Spleen (tissue), 11 donors: ENCODE measurements around the gene AGRN. TPM values are rescaled to one million over a fixed set of nuclear protein-coding genes. Genes with fewer than 3 reads are reported as not detected.

ENCODE experiments used
- DNase-seq: peaks from one replicate; pipeline ENCODE4 v3.0.0-alpha.2; 2020
- H3K27ac ChIP-seq, 8 donors: fragments of 200-600 bp; sonication (generic) in 7 of 8; 1 replicate in 4 of 8; 2 replicates in 4 of 8; pipeline versions ENCODE4 v1.5.0 to v1.8.0; 2016 to 2021; ENCODE audit warnings: inconsistent platforms in 4 of 8, mild to moderate bottlenecking in 4 of 8, moderate library complexity in 1 of 8
- H3K27me3 ChIP-seq, 7 donors: fragments of 200-600 bp; sonication (generic) in 6 of 7; replicated peaks in 1 of 7; 1 replicate in 4 of 7; 2 replicates in 3 of 7; pipeline versions ENCODE4 v1.5.0 to v1.8.0; 2016 to 2021; ENCODE audit warnings: inconsistent platforms in 3 of 7, mild to moderate bottlenecking in 1 of 7
- H3K36me3 ChIP-seq, 6 donors: fragments of 200-600 bp; sonication (generic) in 5 of 6; 1 replicate in 4 of 6; 2 replicates in 2 of 6; pipeline versions ENCODE4 v1.5.0 to v1.8.0; 2016 to 2021; ENCODE audit warnings: inconsistent platforms in 2 of 6
- H3K4me1 ChIP-seq, 6 donors: fragments of 200-600 bp; sonication (generic) in 5 of 6; 1 replicate in 3 of 6; 2 replicates in 3 of 6; pipeline versions ENCODE4 v1.5.0 to v1.8.0; 2016 to 2021; ENCODE audit warnings: inconsistent platforms in 3 of 6
- H3K4me3 ChIP-seq, 8 donors: fragments of 200-600 bp; sonication (generic) in 7 of 8; 1 replicate in 4 of 8; 2 replicates in 4 of 8; pipeline versions ENCODE4 v1.5.0 to v1.8.0; 2016 to 2021; ENCODE audit warnings: inconsistent platforms in 4 of 8, mild to moderate bottlenecking in 4 of 8, moderate library complexity in 2 of 8
- H3K9me3 ChIP-seq, 8 donors: fragments of 200-600 bp; sonication (generic) in 7 of 8; 1 replicate in 4 of 8; 2 replicates in 4 of 8; pipeline versions ENCODE4 v1.5.0 to v1.8.0; 2016 to 2021; ENCODE audit warnings: inconsistent platforms in 4 of 8
- POLR2A ChIP-seq, 3 donors: fragments of 450-650 bp; IDR thresholded peaks; one replicate each; pipeline ENCODE4 v1.5.1; 2017; ENCODE audit warnings: antibody characterized with exemption in 3 of 3, mild to moderate bottlenecking in 1 of 3
- POLR2AphosphoS5 ChIP-seq, 3 donors: sonication (generic); formaldehyde crosslinking; IDR thresholded peaks; one replicate each; pipeline ENCODE4 v1.5.1; 2017; ENCODE audit warnings: antibody characterized with exemption in 3 of 3
- WGBS, 5 donors: extraction: QIAGEN DNeasy Blood & Tissue Kit in 3 of 5; methylation state at CpG; one replicate each; pipeline versions ENCODE4 v1.1.5 to v1.1.7; 2013 to 2018; 5-methylcytosine and 5-hydroxymethylcytosine counted together
- intact Hi-C: fragments of 100-400 bp; cut with DNase I; formaldehyde crosslinking; loops from one replicate; pipeline ENCODE4 v1.15.0; 2023; ENCODE audit warnings: low total_unique reads
- polyA plus RNA-seq, 3 donors: library from polyadenylated mRNA; stranded (reverse); fragments of 200-250 nt; gene quantifications; one replicate each; pipeline ENCODE4 v1.2.1, GENCODE V29; 2013
- total RNA-seq, 7 donors: library from RNA; depleted of rRNA in 3 of 7; stranded (reverse); fragments of >200 nt in 3 of 7; fragmentation: NEBNext Ultra II Directional in 4 of 7; extraction: Animal tissue kit (Norgen Biotek cat#: 25700) in 4 of 7; gene quantifications; one replicate each; pipeline versions ENCODE4 v1.1.0 to v1.2.1, GENCODE V29; 2016 to 2021
- TF ChIP-seq, protein P1 (sequence below), 11 experiments: fragments of 200-600 bp in 7 of 11; fragments of 450-650 bp in 4 of 11; sonication (generic) in 4 of 11; IDR thresholded peaks in 8 of 11; conservative IDR thresholded peaks in 3 of 11; 1 replicate in 7 of 11; 2 replicates in 4 of 11; pipeline versions ENCODE4 v1.4.0 to v1.8.0; 2016 to 2021; ENCODE audit warnings: antibody characterized with exemption in 11 of 11, inconsistent platforms in 4 of 11, mild to moderate bottlenecking in 1 of 11
- donor health status: healthy with polysubstance abuse.
- donor health status: DM: no; HTN: no; CAD: no; lungs with moderate emphysema.
- donor health status: DM: no; HTN: no; CAD: no.
- donor health status: Bipolar disorder and iron deficiency.
- donor health status: healthy.
- donor health status: DM: no; HTN: no; CAD: no.
- donor health status: DM: yes; HTN: yes; CAD: no.

The AGRN gene
- total and polyA plus RNA-seq, 10 donors = 4.6 to 27.2 (median 14.5) TPM

DNA sequence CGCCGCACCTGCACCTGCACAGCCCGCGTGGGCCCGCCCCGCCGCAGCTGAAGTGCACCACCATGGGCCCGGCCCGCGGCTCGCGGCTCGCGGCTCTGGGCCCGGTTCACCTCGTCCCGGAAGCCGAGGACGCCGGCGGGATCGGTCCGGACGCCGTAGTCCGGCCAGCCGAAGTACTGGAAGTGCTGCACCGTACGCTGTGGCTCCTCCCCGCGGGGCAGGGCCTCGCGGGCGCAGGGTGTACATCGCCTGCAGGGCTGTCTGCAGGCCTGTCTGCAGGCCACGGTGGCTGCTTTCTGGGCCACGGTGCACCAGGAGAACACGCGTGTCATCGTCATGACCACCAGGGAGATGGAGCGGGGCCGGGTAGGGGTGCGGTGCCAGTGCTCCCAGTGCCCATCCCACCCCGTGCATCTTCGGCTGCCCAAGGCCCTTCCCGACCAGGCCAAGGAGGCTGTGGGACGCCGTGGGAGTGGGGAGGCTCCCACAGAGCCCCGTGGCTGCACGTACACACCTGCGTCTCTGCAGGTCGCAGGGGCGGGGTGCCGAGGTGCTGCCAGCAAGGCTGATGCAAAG, 47.5 kb downstream of the AGRN start:
- 88 to 92% (median 90%) methylated on average over 28 to 54 of the region's 54 CpGs for WGBS, 5 donors
- no peak overlapping the region for H3K27ac ChIP-seq
- no peak for TF ChIP-seq POLR2AphosphoS5 (IDR thresholded peaks at IDR 0.05)
- no peak for TF ChIP-seq POLR2A (IDR thresholded peaks at IDR 0.05)
- TF ChIP-seq, protein P1, sequence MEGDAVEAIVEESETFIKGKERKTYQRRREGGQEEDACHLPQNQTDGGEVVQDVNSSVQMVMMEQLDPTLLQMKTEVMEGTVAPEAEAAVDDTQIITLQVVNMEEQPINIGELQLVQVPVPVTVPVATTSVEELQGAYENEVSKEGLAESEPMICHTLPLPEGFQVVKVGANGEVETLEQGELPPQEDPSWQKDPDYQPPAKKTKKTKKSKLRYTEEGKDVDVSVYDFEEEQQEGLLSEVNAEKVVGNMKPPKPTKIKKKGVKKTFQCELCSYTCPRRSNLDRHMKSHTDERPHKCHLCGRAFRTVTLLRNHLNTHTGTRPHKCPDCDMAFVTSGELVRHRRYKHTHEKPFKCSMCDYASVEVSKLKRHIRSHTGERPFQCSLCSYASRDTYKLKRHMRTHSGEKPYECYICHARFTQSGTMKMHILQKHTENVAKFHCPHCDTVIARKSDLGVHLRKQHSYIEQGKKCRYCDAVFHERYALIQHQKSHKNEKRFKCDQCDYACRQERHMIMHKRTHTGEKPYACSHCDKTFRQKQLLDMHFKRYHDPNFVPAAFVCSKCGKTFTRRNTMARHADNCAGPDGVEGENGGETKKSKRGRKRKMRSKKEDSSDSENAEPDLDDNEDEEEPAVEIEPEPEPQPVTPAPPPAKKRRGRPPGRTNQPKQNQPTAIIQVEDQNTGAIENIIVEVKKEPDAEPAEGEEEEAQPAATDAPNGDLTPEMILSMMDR (IDR thresholded peaks at IDR 0.05 in 8 of 11, conservative IDR thresholded peaks at IDR 0.05 in 3 of 11) = no peak
- H3K9me3 ChIP-seq = no peaks in the 10 kb centered on the region
- H3K4me3 ChIP-seq = no peak overlapping the region
- intact Hi-C loops = no loop called here
- no peaks in the 10 kb centered on the region for H3K36me3 ChIP-seq
- DNase-seq = no peak
- H3K4me1 ChIP-seq = peaks cover 14 to 53% (median 38%) of the 10 kb centered on the region in 6 donors
- H3K27me3 ChIP-seq = peaks cover 0 to 87% (median 50%) of the 10 kb centered on the region in 7 donors

DNA sequence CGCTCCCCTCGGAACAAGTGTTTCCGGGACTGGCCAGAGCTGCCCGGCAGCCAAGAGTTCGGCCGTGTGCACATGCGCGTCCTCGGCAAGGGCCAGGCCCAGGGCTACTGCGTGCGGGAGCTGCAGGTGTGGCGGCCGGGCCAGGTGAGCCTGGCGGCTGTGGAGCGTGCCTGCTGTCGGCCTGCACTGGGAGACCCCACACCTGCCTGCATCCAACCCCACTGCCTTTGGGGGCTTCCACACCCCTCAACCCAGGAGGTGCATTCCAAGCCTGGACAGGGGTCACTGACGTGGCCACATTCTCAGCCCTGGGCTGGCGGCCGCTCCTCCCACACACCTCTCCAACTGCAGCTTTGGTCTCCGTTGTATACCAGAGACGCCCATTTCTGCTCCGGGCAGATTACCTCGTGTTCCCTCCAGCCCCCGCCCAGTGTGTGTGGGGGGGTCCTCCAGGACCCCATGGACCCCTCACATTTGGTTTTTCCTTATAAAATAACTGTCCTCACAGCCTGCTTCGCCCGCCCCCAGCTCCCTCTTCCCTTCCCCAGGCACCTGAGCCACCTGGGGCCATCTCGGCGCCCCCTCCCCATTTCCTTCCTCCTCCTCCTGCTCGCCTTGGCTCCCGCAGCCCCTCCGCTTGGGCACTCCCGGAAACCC, 48.1 kb downstream of the AGRN start:
- Histone ChIP-seq H3K36me3 (no peaks in the 10 kb centered on the region), H3K9me3 (no peaks in the 10 kb centered on the region), H3K4me3 (peak overlapping the region in 5 of 8 donors; percentile 53 to 78 (median 64)), H3K27me3 (peaks cover 0 to 87% (median 47%) of the 10 kb centered on the region in 7 donors), H3K27ac (peak overlapping the region in 3 of 8 donors; percentile 74 to 83 (median 78)), H3K4me1 (peaks cover 14 to 51% (median 36%) of the 10 kb centered on the region in 6 donors)
- TF ChIP-seq POLR2AphosphoS5 (IDR thresholded peaks at IDR 0.05) = no peak
- no peak for TF ChIP-seq POLR2A (IDR thresholded peaks at IDR 0.05)
- TF ChIP-seq, protein P1 (IDR thresholded peaks at IDR 0.05 in 8 of 11, conservative IDR thresholded peaks at IDR 0.05 in 3 of 11) = no peak
- 38 to 55% (median 53%) methylated on average over 19 to 32 of the region's 32 CpGs for WGBS, 5 donors
- intact Hi-C loops = no loop called here
- DNase-seq = no peak

DNA sequence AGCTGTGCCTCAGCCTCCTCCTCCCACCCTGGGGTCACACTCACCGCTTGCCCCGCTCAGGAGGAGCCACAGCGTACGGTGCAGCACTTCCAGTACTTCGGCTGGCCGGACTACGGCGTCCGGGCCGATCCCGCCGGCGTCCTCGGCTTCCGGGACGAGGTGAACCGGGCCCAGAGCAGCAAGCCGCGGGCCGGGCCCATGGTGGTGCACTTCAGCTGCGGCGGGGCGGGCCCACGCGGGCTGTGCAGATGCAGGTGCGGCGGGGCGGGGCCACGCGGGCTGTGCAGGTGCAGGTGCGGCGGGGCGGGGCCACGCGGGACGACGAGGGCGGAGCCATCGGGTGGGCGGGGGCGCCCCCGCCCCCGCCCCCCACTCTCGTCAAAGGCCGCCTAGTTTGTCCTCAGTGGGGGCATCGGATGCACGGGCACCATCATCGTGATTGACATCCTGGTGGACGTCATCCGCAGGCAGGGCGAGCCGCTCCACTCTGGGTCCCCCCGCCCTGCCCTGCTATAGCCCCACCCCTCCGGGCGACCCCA, 48.7 kb downstream of the AGRN start:
- Histone ChIP-seq H3K36me3 (no peaks in the 10 kb centered on the region), H3K9me3 (no peaks in the 10 kb centered on the region), H3K4me3 (peak overlapping the region; percentile 20 to 78 (median 60)), H3K27ac (peak overlapping the region in 4 of 8 donors; percentile 59 to 83 (median 76)), H3K27me3 (peaks cover 0 to 87% (median 47%) of the 10 kb centered on the region in 7 donors), H3K4me1 (peaks cover 14 to 46% (median 35%) of the 10 kb centered on the region in 6 donors)
- WGBS, 5 donors = 1 to 4% (median 2%) methylated on average over 10 to 55 of the region's 55 CpGs
- intact Hi-C loops = no loop called here
- peak; percentile 91 for DNase-seq
- peak in 1 of 3 donors; percentile 43 for TF ChIP-seq POLR2AphosphoS5 (IDR thresholded peaks at IDR 0.05)
- TF ChIP-seq, protein P1 (IDR thresholded peaks at IDR 0.05 in 8 of 11, conservative IDR thresholded peaks at IDR 0.05 in 3 of 11) = no peak
